Fibroblast of lung (primary cell): ENCODE results near the gene POGK.

Experiments
- CTCF ChIP-seq, 2 donors: IDR thresholded peaks in 1 of 2; conservative IDR thresholded peaks in 1 of 2; 1 replicate in 1 of 2; 2 replicates in 1 of 2; pipeline ENCODE4 v1.5.1; 2011 to 2012; ENCODE audit warnings: low read length in 2 of 2, control low read depth in 1 of 2, inconsistent platforms in 1 of 2, low read depth in 1 of 2, mild to moderate bottlenecking in 1 of 2
- EZH2 ChIP-seq: IDR thresholded peaks from 2 replicates; pipeline ENCODE4 v1.5.1; 2012; ENCODE audit warnings: low read length, control low read depth, mild to moderate bottlenecking; ENCODE audit errors: missing control alignments

- no peak for TF ChIP-seq CTCF (conservative IDR thresholded peaks at IDR 0.05 in 1 of 2, IDR thresholded peaks at IDR 0.05 in 1 of 2; ENCODE audit: low read depth in 1 of 2, low read length in 2 of 2)
- TF ChIP-seq EZH2, result no peak
These were observed 65.9 kb downstream of the POGK start for GRCh38 chr1:166905136-166905535.
